ENCODE measurements around the gene IPO13.

IPO13 gene

GRCh38 chr1:43944860-43945259, 1.9 kb upstream of the IPO13 start:
- no peak for TF ChIP-seq CTCF (IDR thresholded peaks at IDR 0.05; ENCODE audit: control insufficient read depth, extremely low read depth, insufficient read depth)
- DNase-seq (ENCODE audit: low read depth): no peak
- no peak overlapping the region for H3K4me3 ChIP-seq (ENCODE audit: low read depth, low read length)

DNA sequence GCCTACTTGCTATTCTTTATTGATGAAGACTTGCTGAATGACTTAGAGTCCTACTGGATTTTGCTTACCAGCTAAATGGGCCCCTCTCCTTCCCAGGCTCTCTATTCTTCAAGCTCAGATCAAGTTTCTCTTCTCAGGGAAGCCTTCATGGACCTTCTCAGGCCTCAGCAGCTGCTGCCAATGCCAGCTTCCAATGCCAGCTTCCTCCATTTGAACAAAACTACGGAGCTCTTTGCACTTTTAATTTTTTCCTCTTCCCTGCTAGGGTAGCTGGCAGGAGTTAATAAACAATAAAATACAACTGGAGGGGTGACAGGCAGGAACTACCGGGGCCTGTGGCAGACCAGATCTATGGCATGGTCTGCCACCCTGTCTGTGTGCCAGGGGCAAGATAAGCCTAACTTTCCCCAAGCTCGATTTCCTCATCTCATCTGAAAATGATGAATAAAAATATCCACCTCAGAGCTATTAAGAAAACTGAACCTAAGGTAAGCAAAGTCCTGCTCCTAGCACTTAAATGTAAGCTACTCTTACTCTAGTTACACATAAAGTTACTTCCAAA, 995 bp upstream of the IPO13 start:
- H3K4me3 ChIP-seq (ENCODE audit: low read depth, low read length): peak overlapping the region; percentile 96
- no peak for TF ChIP-seq CTCF (IDR thresholded peaks at IDR 0.05; ENCODE audit: control insufficient read depth, extremely low read depth, insufficient read depth)
- no peak for DNase-seq (ENCODE audit: low read depth)

DNA sequence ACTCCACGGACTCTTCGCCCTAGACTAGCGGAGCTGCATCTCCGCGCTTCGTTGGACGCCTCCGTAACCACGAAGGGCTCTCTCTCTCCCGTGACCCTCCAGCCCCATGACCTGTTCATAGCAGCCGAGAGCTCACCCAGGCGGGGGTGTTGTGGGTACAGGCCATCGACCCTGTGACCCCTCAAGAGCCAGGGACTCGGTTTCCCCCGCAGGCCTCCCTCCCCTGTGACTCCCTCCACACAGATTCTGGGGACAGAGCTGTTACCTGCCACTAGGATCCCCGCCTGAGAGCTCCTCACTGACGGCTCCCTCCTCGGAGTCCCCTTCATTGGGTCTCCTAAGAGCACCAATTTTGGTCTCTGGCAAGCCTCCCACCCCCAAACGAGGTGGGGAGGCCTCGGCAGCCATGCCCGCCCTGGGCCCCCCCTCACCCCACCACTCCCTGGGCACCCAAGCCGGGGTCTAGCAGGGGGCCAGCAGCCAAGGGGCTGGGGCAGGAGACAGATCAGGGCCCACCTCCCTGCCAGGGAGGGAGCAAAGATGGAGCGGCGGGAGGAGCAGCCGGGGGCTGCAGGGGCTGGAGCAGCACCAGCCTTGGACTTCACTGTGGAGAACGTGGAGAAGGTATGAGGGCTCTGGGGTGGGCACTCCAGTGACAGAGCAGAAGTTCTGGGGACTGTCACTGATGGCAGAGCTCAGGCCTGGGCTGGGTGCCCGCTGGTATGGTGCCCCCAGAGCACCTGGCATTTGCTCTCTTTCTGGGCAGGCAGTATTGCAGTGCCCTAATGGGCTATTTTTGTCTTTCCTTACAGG, 517 bp downstream of the IPO13 start:
- no peak for TF ChIP-seq CTCF (IDR thresholded peaks at IDR 0.05; ENCODE audit: control insufficient read depth, extremely low read depth, insufficient read depth)
- peak overlapping the region; percentile 96 for H3K4me3 ChIP-seq (ENCODE audit: low read depth, low read length)
- no peak for DNase-seq (ENCODE audit: low read depth)

DNA sequence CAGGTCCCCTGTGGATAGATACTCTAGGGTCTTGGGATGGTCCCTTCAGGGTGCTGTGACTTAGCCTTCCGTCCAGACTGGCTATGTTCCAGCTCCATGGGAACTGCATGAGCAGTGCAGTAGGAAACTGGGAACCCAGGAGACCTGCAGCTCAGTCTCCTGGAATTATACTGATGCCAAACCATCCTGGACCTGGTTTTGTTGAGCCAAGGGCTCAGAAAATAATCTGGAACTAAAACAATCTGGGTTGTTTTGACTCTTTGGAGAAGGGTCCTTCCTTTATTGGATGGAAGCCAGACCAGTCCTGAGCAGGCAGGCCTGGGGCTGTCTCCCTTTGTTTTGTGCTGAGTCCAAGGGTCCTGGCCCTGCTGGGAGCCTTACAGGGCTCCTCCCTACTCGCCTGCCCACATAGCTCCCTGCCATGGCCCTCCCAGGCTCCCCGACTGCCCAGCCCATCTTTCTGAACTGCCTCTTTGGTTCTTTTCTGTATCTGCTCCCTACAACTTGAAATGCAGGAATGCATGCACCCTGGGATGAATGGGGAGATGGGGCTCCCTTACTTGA, 1.2 kb downstream of the IPO13 start:
- DNase-seq (ENCODE audit: low read depth): no peak
- TF ChIP-seq CTCF (IDR thresholded peaks at IDR 0.05; ENCODE audit: control insufficient read depth, extremely low read depth, insufficient read depth): no peak
- H3K4me3 ChIP-seq (ENCODE audit: low read depth, low read length): peak overlapping the region; percentile 96

GRCh38 chr1:43949678-43950077, 2.9 kb downstream of the IPO13 start:
- TF ChIP-seq CTCF (IDR thresholded peaks at IDR 0.05; ENCODE audit: control insufficient read depth, extremely low read depth, insufficient read depth): no peak
- DNase-seq (ENCODE audit: low read depth): no peak
- no peak overlapping the region for H3K4me3 ChIP-seq (ENCODE audit: low read depth, low read length)

- no peak for DNase-seq (ENCODE audit: low read depth)
- no peak for TF ChIP-seq CTCF (IDR thresholded peaks at IDR 0.05; ENCODE audit: control insufficient read depth, extremely low read depth, insufficient read depth)
- no peak overlapping the region for H3K4me3 ChIP-seq (ENCODE audit: low read depth, low read length)
Measured at GRCh38 chr1:43951021-43951985, 4.6 kb downstream of the IPO13 start.
